Upper lobe of left lung (tissue), 6 donors: Measurements from ENCODE around the gene SH3BP5. TPM values are rescaled to one million over a fixed set of nuclear protein-coding genes. Genes with fewer than 3 reads are reported as not detected.

Experiments used
- ATAC-seq, 2 donors: fragments of 200-7000 bp; cut with Tn5 transposase; one replicate each; pipeline ENCODE4 v1.9.1; 2022; ENCODE audit warnings: mild to moderate bottlenecking in 2 of 2, moderate library complexity in 2 of 2; ENCODE audit not compliant: low FRiP score in 2 of 2
- DNase-seq, 2 donors: peaks; one replicate each; pipeline ENCODE4 v3.0.0-alpha.2; 2019 to 2020
- H3K27ac ChIP-seq, 4 donors: fragments of 200-600 bp; sonication (generic); one replicate each; pipeline ENCODE4 v1.5.1; 2016 to 2019
- H3K27me3 ChIP-seq, 4 donors: fragments of 200-600 bp; sonication (generic); one replicate each; pipeline ENCODE4 v1.5.1; 2017 to 2019
- H3K36me3 ChIP-seq, 4 donors: fragments of 200-600 bp; sonication (generic); one replicate each; pipeline ENCODE4 v1.5.1; 2016 to 2019
- H3K4me1 ChIP-seq, 4 donors: fragments of 200-600 bp; sonication (generic); one replicate each; pipeline ENCODE4 v1.5.1; 2018 to 2019
- H3K4me3 ChIP-seq, 4 donors: fragments of 200-600 bp; sonication (generic); one replicate each; pipeline ENCODE4 v1.5.1; 2017 to 2019; ENCODE audit warnings: mild to moderate bottlenecking in 2 of 4, moderate library complexity in 1 of 4
- H3K9me3 ChIP-seq, 4 donors: fragments of 200-600 bp; sonication (generic); one replicate each; pipeline ENCODE4 v1.5.1; 2018 to 2019
- EP300 ChIP-seq, 4 donors: sonication (generic); formaldehyde crosslinking; IDR thresholded peaks; one replicate each; pipeline ENCODE4 v1.5.1; 2017; ENCODE audit warnings: antibody characterized with exemption in 4 of 4, control low read depth in 2 of 4
- POLR2A ChIP-seq, 4 donors: fragments of 450-650 bp; IDR thresholded peaks; one replicate each; pipeline ENCODE4 v1.5.1; 2016 to 2017; ENCODE audit warnings: antibody characterized with exemption in 4 of 4, mild to moderate bottlenecking in 2 of 4
- POLR2AphosphoS5 ChIP-seq, 2 donors: sonication (generic); formaldehyde crosslinking; IDR thresholded peaks; one replicate each; pipeline ENCODE4 v1.5.1; 2017; ENCODE audit warnings: antibody characterized with exemption in 2 of 2
- WGBS, 2 donors: methylation state at CpG; one replicate each; pipeline ENCODE4 v1.1.5; 2017 to 2018; 5-methylcytosine and 5-hydroxymethylcytosine counted together
- total RNA-seq, 6 donors: library from RNA; depleted of rRNA in 4 of 6; stranded (reverse); fragments of >200 nt in 4 of 6; gene quantifications; one replicate each; pipeline versions ENCODE4 v1.1.0 to v1.2.1, GENCODE V29; 2016 to 2021
- TF ChIP-seq, protein P1 (sequence below), 6 experiments: fragments of 450-650 bp in 4 of 6; fragments of 200-600 bp in 2 of 6; sonication (generic) in 2 of 6; IDR thresholded peaks; one replicate each; pipeline ENCODE4 v1.5.1; 2016 to 2019; ENCODE audit warnings: antibody characterized with exemption in 6 of 6
- donor health status: DM: no; HTN: no; CAD: no; lungs with moderate emphysema.
- donor health status: DM: no; HTN: yes; CAD: no; lungs with severe emphysema.

SH3BP5 gene
- total RNA-seq, 6 donors from 2014 or later, result 83.8 to 150 (median 94.7) TPM

DNA sequence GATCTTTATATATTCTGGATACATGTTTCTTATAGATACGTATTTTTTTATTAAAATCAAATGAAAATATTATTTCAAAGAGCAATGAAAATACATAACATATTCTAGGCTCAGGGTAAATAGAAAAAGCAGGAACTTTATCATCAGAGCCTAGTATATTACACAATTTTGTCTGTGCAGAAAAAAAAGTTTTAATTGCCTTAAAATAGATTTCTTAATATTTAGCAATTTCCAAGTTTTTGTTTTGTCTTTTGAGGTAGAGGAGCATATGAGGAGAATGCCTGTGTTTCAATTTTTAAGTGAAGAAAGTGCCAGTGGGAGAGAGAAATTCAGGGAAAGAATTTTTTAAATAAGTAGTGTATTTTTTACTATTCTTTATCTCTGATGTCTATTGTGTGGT lies 115.9 kb downstream of the SH3BP5 start:
- no peak overlapping the region for H3K4me3 ChIP-seq
- H3K4me1 ChIP-seq, result no peaks in the 10 kb centered on the region
- ATAC-seq (no peak), DNase-seq (no peak)
- no peak for TF ChIP-seq POLR2A (IDR thresholded peaks at IDR 0.05)
- no peak for TF ChIP-seq POLR2AphosphoS5 (IDR thresholded peaks at IDR 0.05)
- TF ChIP-seq EP300 (IDR thresholded peaks at IDR 0.05), result no peak
- TF ChIP-seq, protein P1, sequence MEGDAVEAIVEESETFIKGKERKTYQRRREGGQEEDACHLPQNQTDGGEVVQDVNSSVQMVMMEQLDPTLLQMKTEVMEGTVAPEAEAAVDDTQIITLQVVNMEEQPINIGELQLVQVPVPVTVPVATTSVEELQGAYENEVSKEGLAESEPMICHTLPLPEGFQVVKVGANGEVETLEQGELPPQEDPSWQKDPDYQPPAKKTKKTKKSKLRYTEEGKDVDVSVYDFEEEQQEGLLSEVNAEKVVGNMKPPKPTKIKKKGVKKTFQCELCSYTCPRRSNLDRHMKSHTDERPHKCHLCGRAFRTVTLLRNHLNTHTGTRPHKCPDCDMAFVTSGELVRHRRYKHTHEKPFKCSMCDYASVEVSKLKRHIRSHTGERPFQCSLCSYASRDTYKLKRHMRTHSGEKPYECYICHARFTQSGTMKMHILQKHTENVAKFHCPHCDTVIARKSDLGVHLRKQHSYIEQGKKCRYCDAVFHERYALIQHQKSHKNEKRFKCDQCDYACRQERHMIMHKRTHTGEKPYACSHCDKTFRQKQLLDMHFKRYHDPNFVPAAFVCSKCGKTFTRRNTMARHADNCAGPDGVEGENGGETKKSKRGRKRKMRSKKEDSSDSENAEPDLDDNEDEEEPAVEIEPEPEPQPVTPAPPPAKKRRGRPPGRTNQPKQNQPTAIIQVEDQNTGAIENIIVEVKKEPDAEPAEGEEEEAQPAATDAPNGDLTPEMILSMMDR (IDR thresholded peaks at IDR 0.05), result no peak
- no peak overlapping the region for H3K27ac ChIP-seq
- H3K9me3 ChIP-seq, result no peaks in the 10 kb centered on the region
- H3K27me3 ChIP-seq, result no peaks in the 10 kb centered on the region
- WGBS, 2 donors, result 85 to 92% methylated on average over 1 of the region's 1 CpG
- peaks cover 16 to 81% (median 54%) of the 10 kb centered on the region in 4 donors for H3K36me3 ChIP-seq

DNA sequence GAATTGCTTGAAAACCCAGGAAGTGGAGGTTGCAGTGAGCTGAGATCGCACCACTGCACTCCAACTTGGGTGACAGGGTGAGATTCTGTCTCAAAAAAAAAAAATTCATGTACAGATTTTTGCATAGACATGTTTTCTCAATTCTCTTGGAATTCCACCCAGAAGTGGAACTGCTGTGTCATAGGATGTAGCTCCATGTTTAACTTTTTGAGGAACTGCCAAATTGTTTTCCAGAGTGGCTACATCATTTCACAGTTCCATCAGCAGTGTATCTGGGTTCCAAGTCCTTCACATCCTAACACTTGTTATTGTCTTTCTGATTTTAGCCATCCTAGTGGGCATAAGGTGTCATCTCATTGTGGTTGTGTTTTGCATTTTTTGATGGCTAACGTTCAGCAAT lies 116.4 kb downstream of the SH3BP5 start:
- Histone ChIP-seq H3K27ac (no peak overlapping the region), H3K27me3 (no peaks in the 10 kb centered on the region), H3K4me1 (peaks cover 0 to 4% (median 0%) of the 10 kb centered on the region in 4 donors), H3K9me3 (no peaks in the 10 kb centered on the region), H3K4me3 (no peak overlapping the region), H3K36me3 (peaks cover 16 to 79% (median 51%) of the 10 kb centered on the region in 4 donors)
- TF ChIP-seq POLR2A (IDR thresholded peaks at IDR 0.05), result no peak
- no peak for TF ChIP-seq EP300 (IDR thresholded peaks at IDR 0.05)
- TF ChIP-seq POLR2AphosphoS5 (IDR thresholded peaks at IDR 0.05), result no peak
- TF ChIP-seq, protein P1 (IDR thresholded peaks at IDR 0.05), result no peak
- ATAC-seq, result no peak
- WGBS, 2 donors, result 67 to 77% methylated on average over 2 of the region's 2 CpGs
- no peak for DNase-seq

DNA sequence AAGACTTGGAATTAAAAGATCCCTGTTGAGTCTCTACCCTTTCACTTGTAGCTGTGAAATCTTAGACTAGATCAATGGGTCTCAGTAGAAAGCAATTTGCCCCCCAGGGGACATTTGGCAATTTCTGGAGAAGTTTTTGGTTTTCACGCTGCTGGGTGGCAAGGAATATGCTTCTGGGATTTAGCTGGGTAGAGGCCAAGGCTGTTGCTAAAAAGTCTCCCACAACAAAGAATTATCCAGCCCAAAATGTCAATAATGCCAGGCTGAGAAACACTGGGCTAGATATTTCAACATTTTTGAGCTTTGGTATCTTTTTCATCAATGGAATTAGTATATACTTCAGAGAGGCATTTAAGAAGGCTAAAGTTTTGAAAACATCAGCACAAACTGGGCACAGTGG lies 117.6 kb downstream of the SH3BP5 start:
- Histone ChIP-seq H3K27ac (no peak overlapping the region), H3K4me1 (peaks cover 2 to 11% (median 3%) of the 10 kb centered on the region in 4 donors), H3K36me3 (peaks cover 11 to 72% (median 42%) of the 10 kb centered on the region in 4 donors), H3K27me3 (no peaks in the 10 kb centered on the region), H3K4me3 (no peak overlapping the region), H3K9me3 (no peaks in the 10 kb centered on the region)
- DNase-seq (no peak), ATAC-seq (no peak)
- TF ChIP-seq, protein P1 (IDR thresholded peaks at IDR 0.05), result no peak
- TF ChIP-seq POLR2AphosphoS5 (IDR thresholded peaks at IDR 0.05) (no peak), POLR2A (IDR thresholded peaks at IDR 0.05) (no peak), EP300 (IDR thresholded peaks at IDR 0.05) (no peak)
- 92 to 100% methylated on average over 1 of the region's 1 CpG for WGBS, 2 donors

DNA sequence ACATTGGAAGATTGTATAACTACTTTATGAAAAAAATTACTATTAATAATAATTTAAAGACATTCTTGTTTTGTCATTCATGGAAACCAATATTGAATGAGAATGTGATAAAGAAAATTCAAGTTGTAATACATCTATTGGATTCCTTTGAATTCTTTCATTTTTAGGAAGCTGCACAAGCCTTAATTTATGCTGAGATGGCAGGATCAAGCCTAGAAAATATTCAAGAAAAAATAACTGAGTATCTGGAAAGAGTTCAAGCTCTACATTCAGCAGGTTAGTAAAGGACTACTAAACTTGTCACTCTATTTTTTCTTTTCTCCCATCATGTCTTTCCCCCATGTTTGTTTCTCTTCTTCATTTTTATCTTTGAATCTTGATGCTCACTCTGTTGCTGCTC lies 120.4 kb downstream of the SH3BP5 start:
- Histone ChIP-seq H3K36me3 (peaks cover 4 to 51% (median 26%) of the 10 kb centered on the region in 4 donors), H3K9me3 (no peaks in the 10 kb centered on the region), H3K27me3 (no peaks in the 10 kb centered on the region), H3K27ac (no peak overlapping the region), H3K4me1 (peaks cover 11 to 30% (median 24%) of the 10 kb centered on the region in 4 donors), H3K4me3 (no peak overlapping the region)
- TF ChIP-seq EP300 (IDR thresholded peaks at IDR 0.05), result no peak
- TF ChIP-seq, protein P1 (IDR thresholded peaks at IDR 0.05), result no peak
- ATAC-seq, result no peak
- no peak for DNase-seq

DNA sequence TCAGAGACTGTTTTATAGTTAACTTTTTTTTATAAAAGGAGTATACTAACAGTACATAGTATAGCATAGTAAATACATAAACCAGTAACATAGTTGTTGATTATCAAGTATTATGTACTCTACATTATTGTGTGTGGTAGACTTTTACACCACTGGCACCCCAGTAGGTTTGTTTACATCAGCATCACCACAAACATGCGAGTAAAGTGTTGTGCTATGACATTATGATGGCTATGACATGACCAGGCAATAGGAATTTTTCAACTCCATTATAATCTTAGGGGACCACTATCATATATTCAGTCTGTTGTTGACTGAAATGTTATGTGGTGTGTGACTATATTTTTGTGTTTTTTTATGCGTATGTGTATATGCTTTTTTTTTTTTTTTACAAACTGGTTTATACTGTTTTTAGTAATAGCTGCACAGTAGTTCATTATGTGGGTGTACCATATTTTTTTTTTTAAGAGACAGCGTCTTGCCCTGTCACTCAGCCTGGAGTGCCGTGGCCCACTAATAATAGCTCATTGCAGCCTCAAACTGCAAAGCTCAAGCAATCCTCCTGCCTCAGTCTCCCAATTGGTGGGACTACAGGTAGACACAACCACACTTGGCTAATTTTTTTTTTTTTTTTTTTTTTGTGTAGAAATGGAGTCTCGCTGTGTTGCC lies 124.4 kb downstream of the SH3BP5 start:
- Histone ChIP-seq H3K27me3 (no peaks in the 10 kb centered on the region), H3K36me3 (peaks cover 4 to 23% (median 10%) of the 10 kb centered on the region in 4 donors), H3K4me1 (peaks cover 11 to 33% (median 29%) of the 10 kb centered on the region in 4 donors), H3K27ac (peak overlapping the region in 2 of 4 donors; percentile 95 to 96), H3K4me3 (peak overlapping the region in 3 of 4 donors; percentile 84 to 98 (median 86)), H3K9me3 (no peaks in the 10 kb centered on the region)
- 73 to 79% methylated on average over 5 of the region's 5 CpGs for WGBS, 2 donors
- TF ChIP-seq POLR2A (IDR thresholded peaks at IDR 0.05) (no peak), POLR2AphosphoS5 (IDR thresholded peaks at IDR 0.05) (no peak), EP300 (IDR thresholded peaks at IDR 0.05) (no peak)
- TF ChIP-seq, protein P1 (IDR thresholded peaks at IDR 0.05), result no peak
- ATAC-seq (no peak), DNase-seq (no peak)
